A549 (cell line): ENCODE results near the gene ELMO3. TPM values are rescaled to one million over a fixed set of nuclear protein-coding genes. Genes with fewer than 3 reads are reported as not detected.

Experiments
- ATAC-seq, 2 experiments: fragments of 200-7000 bp in 1 of 2; fragments of >200 bp in 1 of 2; cut with Nextera tagmentation in 1 of 2; cut with Tn5 transposase in 1 of 2; 3 replicates each; pipeline versions ENCODE4 v1.8.0 to v1.9.1; 2018 to 2020; ENCODE audit warnings: mild to moderate bottlenecking in 1 of 2, moderate library complexity in 1 of 2
- CTCF ChIA-PET: fragments of 300-600 bp; sonication (Branson Sonifier 250); formaldehyde crosslinking; extraction: SDS; loops from one replicate; lab custom pipeline; 2021; ENCODE audit warnings: antibody characterized with exemption, inconsistent platforms; lab: Yijun Ruan, JAX
- POLR2A ChIA-PET: fragments of 350-600 bp; formaldehyde crosslinking; extraction: SDS; loops from one replicate; lab custom pipeline; 2021; ENCODE audit warnings: antibody characterized with exemption, inconsistent platforms; lab: Yijun Ruan, JAX
- DNase-seq, 2 experiments: peaks; one replicate each; pipeline versions ENCODE4 v3.0.0 to v3.0.0-alpha.2; 2011 to 2016; ENCODE audit warnings: low read depth in 1 of 2, low spot score in 1 of 2
- FAIRE-seq: peaks from 2 replicates; lab custom pipeline; 2011; peaks lifted over from hg19 to GRCh38; lab: Jason Lieb, UNC
- H3K27ac ChIP-seq, 2 experiments: fragments of >200 bp; sonication (Bioruptor Twin); formaldehyde crosslinking; 3 replicates each; pipeline ENCODE4 v1.5.1; 2016 to 2017
- H3K4me1 ChIP-seq: fragments of >200 bp; sonication (Bioruptor Twin); formaldehyde crosslinking; 3 replicates; pipeline ENCODE4 v1.6.1; 2016
- H3K4me2 ChIP-seq: fragments of >200 bp; sonication (Bioruptor Twin); formaldehyde crosslinking; 3 replicates; pipeline ENCODE4 v1.6.1; 2016
- H3K4me3 ChIP-seq: fragments of >200 bp; sonication (Bioruptor Twin); formaldehyde crosslinking; 3 replicates; pipeline ENCODE4 v1.5.1; 2016
- H3K9me3 ChIP-seq: fragments of >200 bp; sonication (Bioruptor Twin); formaldehyde crosslinking; 3 replicates; pipeline ENCODE4 v1.6.1; 2016
- ATOH8 ChIP-seq: fragments of 250-450 bp; sonication (Bioruptor Pico); IDR thresholded peaks from 2 replicates; pipeline ENCODE4 v1.5.0; 2020; ENCODE audit warnings: low read depth, mild to moderate bottlenecking, moderate library complexity
- CTCF ChIP-seq: fragments of >200 bp; sonication (Bioruptor Twin); formaldehyde crosslinking; IDR thresholded peaks from 3 replicates; pipeline ENCODE4 v1.5.1; 2016
- E2F6 ChIP-seq: IDR thresholded peaks from 2 replicates; pipeline ENCODE4 v1.6.1; 2012; ENCODE audit warnings: low read depth, borderline replicate concordance
- EP300 ChIP-seq, 2 experiments: fragments of >200 bp; sonication (Bioruptor Twin); formaldehyde crosslinking; IDR thresholded peaks; 2 replicates in 1 of 2; 3 replicates in 1 of 2; pipeline ENCODE4 v1.6.1; 2016 to 2017
- ESRRA ChIP-seq: fragments of 150-350 bp; IDR thresholded peaks from 2 replicates; pipeline ENCODE4 v1.6.1; 2014; ENCODE audit warnings: mild to moderate bottlenecking, low read length, borderline replicate concordance
- HDAC2 ChIP-seq: fragments of 200-600 bp; sonication (generic); IDR thresholded peaks from 2 replicates; pipeline ENCODE4 v1.6.1; 2016
- HOXB5 ChIP-seq: fragments of 250-450 bp; sonication (Bioruptor Pico); IDR thresholded peaks from 2 replicates; pipeline ENCODE4 v1.5.0; 2020; ENCODE audit warnings: mild to moderate bottlenecking, moderate library complexity
- KDM5A ChIP-seq: fragments of 200-600 bp; sonication (generic); IDR thresholded peaks from 2 replicates; pipeline ENCODE4 v1.6.1; 2016; ENCODE audit warnings: antibody characterized with exemption, mild to moderate bottlenecking
- MAFK ChIP-seq: fragments of 450-650 bp; IDR thresholded peaks from 2 replicates; pipeline ENCODE4 v1.6.1; 2014; ENCODE audit not compliant: partially characterized antibody
- MAZ ChIP-seq: fragments of 150-350 bp; IDR thresholded peaks from 2 replicates; pipeline ENCODE4 v1.6.1; 2014; ENCODE audit warnings: antibody characterized with exemption, low read depth, low read length, borderline replicate concordance
- NFE2L2 ChIP-seq: fragments of 150-350 bp; conservative IDR thresholded peaks from 2 replicates; pipeline ENCODE4 v1.6.1; 2014; ENCODE audit warnings: low read length
- PHF8 ChIP-seq: fragments of 200-600 bp; sonication (generic); IDR thresholded peaks from 2 replicates; pipeline ENCODE4 v1.6.1; 2016; ENCODE audit warnings: low read depth, mild to moderate bottlenecking, antibody characterized with exemption, moderate library complexity, borderline replicate concordance
- POLR2A ChIP-seq: IDR thresholded peaks from 2 replicates; pipeline ENCODE4 v1.6.1; 2012; ENCODE audit warnings: mild to moderate bottlenecking, low read length
- POLR2AphosphoS2 ChIP-seq: conservative IDR thresholded peaks from 2 replicates; pipeline ENCODE4 v1.6.1; 2012; ENCODE audit warnings: low read length, improper control_type of control experiment, inconsistent platforms
- RAD21 ChIP-seq, 2 experiments: fragments of >200 bp in 1 of 2; sonication (Bioruptor Twin) in 1 of 2; formaldehyde crosslinking in 1 of 2; IDR thresholded peaks in 1 of 2; conservative IDR thresholded peaks in 1 of 2; 2 replicates in 1 of 2; 3 replicates in 1 of 2; pipeline ENCODE4 v1.6.1; 2012 to 2018; ENCODE audit warnings: inconsistent platforms in 1 of 2
- RARB ChIP-seq: fragments of 250-450 bp; sonication (Bioruptor Pico); IDR thresholded peaks from 2 replicates; pipeline ENCODE4 v1.8.0; 2021; ENCODE audit warnings: mild to moderate bottlenecking, moderate library complexity
- RFX5 ChIP-seq: fragments of 450-650 bp; IDR thresholded peaks from 2 replicates; pipeline ENCODE4 v1.7.1; 2014; ENCODE audit warnings: antibody characterized with exemption, mild to moderate bottlenecking, moderate library complexity
- ZC3H11A ChIP-seq: fragments of 450-650 bp; IDR thresholded peaks from 2 replicates; pipeline ENCODE4 v1.6.1; 2014; ENCODE audit warnings: antibody characterized with exemption, mild to moderate bottlenecking
- ZNF302 ChIP-seq: fragments of 250-450 bp; sonication (Bioruptor Pico); IDR thresholded peaks from 2 replicates; pipeline ENCODE4 v1.9.0; 2021; ENCODE audit warnings: inconsistent platforms, mild to moderate bottlenecking, moderate library complexity
- WGBS: methylation state at CpG from one replicate; pipeline ENCODE4 v1.1.6; 2017; ENCODE audit errors: missing lambda C conversion rate; 5-methylcytosine and 5-hydroxymethylcytosine counted together
- polyA plus RNA-seq, 4 experiments: library from polyadenylated mRNA; depleted of rRNA in 3 of 4; stranded (reverse); fragments of >200 nt; fragmentation: RNase III in 1 of 4; extraction: RNeasy Plus Mini Kit Qiagen cat#74134 plus additional on column Dnase treatment in 1 of 4; gene quantifications; 2 replicates in 3 of 4; 3 replicates in 1 of 4; pipeline ENCODE4 v1.2.3, GENCODE V29; 2011 to 2017
- TF ChIP-seq, protein P1 (sequence below): fragments of 450-650 bp; IDR thresholded peaks from 2 replicates; pipeline ENCODE4 v1.6.1; 2014; ENCODE audit warnings: antibody characterized with exemption
- TF ChIP-seq, protein P2 (sequence below): fragments of >200 bp; sonication (Bioruptor Twin); formaldehyde crosslinking; IDR thresholded peaks from 2 replicates; pipeline ENCODE4 v1.6.1; 2016

The ELMO3 gene
- polyA plus RNA-seq, 2 of the 4 experiments (the other 2 are of a cell fraction) = 0.62 to 1.4 TPM

DNA sequence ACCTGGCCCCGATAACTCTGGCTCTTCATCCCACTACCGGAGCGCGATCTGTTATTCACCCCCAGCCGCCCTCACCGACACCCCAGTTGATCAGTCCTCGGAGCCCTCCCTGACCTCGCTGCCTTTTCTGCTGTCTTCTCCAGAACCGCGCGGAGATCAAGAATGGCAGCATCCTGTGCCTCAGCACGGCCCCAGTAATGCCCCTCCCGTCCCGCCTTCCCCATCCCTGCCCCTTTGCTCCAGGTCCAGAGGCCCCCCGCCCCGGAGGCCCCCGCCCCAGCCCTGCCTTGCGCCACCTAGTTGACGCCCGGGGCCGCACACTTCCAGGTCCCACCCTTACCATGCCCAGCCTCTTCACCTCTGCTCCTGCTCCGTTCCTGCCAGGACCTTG lies 872 bp downstream of the ELMO3 start:
- 96% methylated on average over 13 of the region's 22 CpGs for WGBS
- POLR2A ChIA-PET = no interaction called here
- Histone ChIP-seq H3K27ac (no peak overlapping the region), H3K9me3 (no peaks in the 10 kb centered on the region), H3K4me3 (no peak overlapping the region), H3K4me2 (no peak overlapping the region), H3K4me1 (peaks cover 12% of the 10 kb centered on the region; the same call in 2 of the 3 replicates)
- CTCF ChIA-PET = interaction anchor here (0.5 to 10.3 kb wide), 3 partner anchors 11 to 31 kb away, joined by 3 to 105 read pairs (median 3); no protein-coding TSS in a partner anchor
- DNase-seq (no peak), FAIRE-seq (no peak), ATAC-seq (no peak)
- TF ChIP-seq ATOH8 (CRISPR knock-in tag) (no peak), HDAC2 (no peak), CTCF (no peak), ZC3H11A (no peak), E2F6 (no peak), ESRRA (no peak), EP300 (IDR thresholded peaks at IDR 0.05) (no peak), MAZ (no peak), RAD21 (conservative IDR thresholded peaks at IDR 0.05 in 1 of 2, IDR thresholded peaks at IDR 0.05 in 1 of 2) (no peak), NFE2L2 (no peak), MAFK (no peak)
- TF ChIP-seq, protein P1, sequence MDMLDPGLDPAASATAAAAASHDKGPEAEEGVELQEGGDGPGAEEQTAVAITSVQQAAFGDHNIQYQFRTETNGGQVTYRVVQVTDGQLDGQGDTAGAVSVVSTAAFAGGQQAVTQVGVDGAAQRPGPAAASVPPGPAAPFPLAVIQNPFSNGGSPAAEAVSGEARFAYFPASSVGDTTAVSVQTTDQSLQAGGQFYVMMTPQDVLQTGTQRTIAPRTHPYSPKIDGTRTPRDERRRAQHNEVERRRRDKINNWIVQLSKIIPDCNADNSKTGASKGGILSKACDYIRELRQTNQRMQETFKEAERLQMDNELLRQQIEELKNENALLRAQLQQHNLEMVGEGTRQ = no peak
- TF ChIP-seq, protein P2, sequence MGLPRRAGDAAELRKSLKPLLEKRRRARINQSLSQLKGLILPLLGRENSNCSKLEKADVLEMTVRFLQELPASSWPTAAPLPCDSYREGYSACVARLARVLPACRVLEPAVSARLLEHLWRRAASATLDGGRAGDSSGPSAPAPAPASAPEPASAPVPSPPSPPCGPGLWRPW = no peak

- FAIRE-seq = no peak
- no peak for DNase-seq
- Histone ChIP-seq H3K4me1 (peaks cover 12% of the 10 kb centered on the region; the same call in 2 of the 3 replicates), H3K9me3 (no peaks in the 10 kb centered on the region), H3K27ac (no peak overlapping the region), H3K4me3 (no peak overlapping the region), H3K4me2 (no peak overlapping the region)
- CTCF ChIA-PET = interaction anchor here (1.6 to 10.3 kb wide), 3 partner anchors 10 to 32 kb away, joined by 5 to 105 read pairs (median 12); no protein-coding TSS in a partner anchor
- TF ChIP-seq RARB (no peak), ZC3H11A (no peak), POLR2AphosphoS2 (no peak), E2F6 (no peak), HOXB5 (CRISPR knock-in tag) (no peak), KDM5A (no peak), POLR2A (no peak), ATOH8 (CRISPR knock-in tag) (no peak), ZNF302 (no peak), RFX5 (no peak), PHF8 (no peak)
- ATAC-seq = no peak
- POLR2A ChIA-PET = no interaction called here
- WGBS = 100% methylated on average over 4 of the region's 8 CpGs
These were observed 1.6 kb downstream of the ELMO3 start for GRCh38 chr16:67200491-67200890.
